ENCODE data around the gene SORL1. TPM values are rescaled to one million over a fixed set of nuclear protein-coding genes. Genes with fewer than 3 reads are reported as not detected.

SORL1 gene
- total and polyA plus RNA-seq, 9 of the 15 experiments (the other 6 are each of a cell fraction or from before 2014, with no cell fraction given), result 0.01 to 0.66 TPM; not detected in 7

DNA sequence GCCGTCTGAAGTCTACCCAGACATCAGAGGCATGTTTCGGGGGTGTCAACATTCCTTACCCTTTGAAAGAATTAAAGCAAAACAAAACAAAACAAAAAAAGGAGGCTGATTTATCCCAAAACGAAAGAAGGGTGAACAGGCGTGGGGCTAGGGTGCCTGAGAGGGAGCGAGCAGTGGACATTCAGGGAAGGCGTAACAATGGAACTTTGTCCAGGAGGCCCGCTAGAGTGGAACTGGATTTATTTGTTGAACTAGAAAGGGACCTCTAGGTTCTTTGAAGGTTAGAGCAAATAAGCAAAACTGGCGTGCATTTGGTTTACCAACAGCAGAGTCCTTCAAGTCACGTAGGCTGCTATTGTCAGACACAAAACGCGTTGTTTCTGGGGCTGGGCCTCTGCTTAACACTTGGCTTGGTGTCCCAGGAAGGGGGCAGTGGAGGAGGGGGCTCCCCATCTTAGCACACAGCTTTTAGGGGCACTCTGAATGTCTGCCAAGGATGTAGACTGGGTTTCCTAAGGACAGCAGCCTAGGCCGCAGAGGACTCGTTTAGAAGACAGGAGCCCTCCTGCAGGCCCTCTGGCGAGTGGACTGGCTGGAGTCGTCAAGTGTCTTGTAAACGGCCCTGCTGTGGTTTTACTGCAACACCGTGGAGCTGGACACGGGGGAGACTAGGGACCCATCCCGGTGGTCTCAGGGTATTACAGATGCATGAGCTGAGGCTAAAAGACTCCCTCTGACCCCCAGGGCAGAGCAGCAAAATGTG lies 204.4 kb downstream of the SORL1 start:
- ATAC-seq, result no peak
- Histone ChIP-seq H3K4me1 (replicated peaks in 1 of 2; ENCODE audit: control insufficient read depth in 2 of 2, insufficient read depth in 2 of 2, low read length in 2 of 2) (peaks cover 0 to 8% of the 10 kb centered on the region in 2 experiments; a peak in 2 of 5 replicates), H3K79me2 (ENCODE audit: control insufficient read depth, insufficient read depth, low read length) (no peaks in the 10 kb centered on the region), H3K9ac (ENCODE audit: insufficient read depth in 1 of 2, low read depth in 2 of 2, low read length in 2 of 2) (no peak overlapping the region), H2AFZ (ENCODE audit: low read depth, low read length) (peak overlapping the region; percentile 89; the same call in 1 of the 2 replicates), H3K9me1 (ENCODE audit: control insufficient read depth, insufficient read depth, low read length) (no peaks in the 10 kb centered on the region), H3K4me3 (no peak overlapping the region), H3K27ac (ENCODE audit: extremely low read depth, low read depth, low read length) (no peak overlapping the region), H3K9me3 (replicated peaks; ENCODE audit: control insufficient read depth, insufficient read depth, low read depth, low read length) (no peaks in the 10 kb centered on the region), H4K20me1 (replicated peaks; ENCODE audit: control insufficient read depth, insufficient read depth, low read length) (no peaks in the 10 kb centered on the region), H3K36me3 (ENCODE audit: control insufficient read depth, insufficient read depth, low read length) (no peaks in the 10 kb centered on the region), H3K27me3 (ENCODE audit: control insufficient read depth in 2 of 2, insufficient read depth in 2 of 2, low read length in 2 of 2) (no peaks in the 10 kb centered on the region), H3K4me2 (ENCODE audit: insufficient read depth, low read length) (0 out of 2 replicates have a peak overlapping the region, but pooled peaks have one; percentile 79)
- POLR2A ChIA-PET, result no interaction called here
- DNase-seq (ENCODE audit: extremely low read depth in 1 of 4, low spot score in 3 of 4), result no peak
- in situ Hi-C loops (cut with MboI), result loop anchor here (10.0 kb wide), 1 partner anchor 848 kb away; no protein-coding TSS in a partner anchor
- FAIRE-seq, result no peak
- 17% methylated on average over 19 of the region's 19 CpGs for WGBS (ENCODE audit: insufficient coverage, low coverage, missing lambda C conversion rate)
- no TSS peak for BruUV-seq (replicated peaks)
- intact Hi-C loops (cut with micrococcal nuclease), result loop anchor here (1.0 kb wide), 2 partner anchors 547 to 850 kb away; no protein-coding TSS in a partner anchor
- CTCF ChIA-PET (ENCODE audit: low intra/inter-chr PET ratio), result no interaction called here
- no peak for TF ChIP-seq GATAD2B (IDR thresholded peaks at IDR 0.05; ENCODE audit: borderline replicate concordance)
- no peak for TF ChIP-seq PHF21A (IDR thresholded peaks at IDR 0.05; ENCODE audit: borderline replicate concordance, low read depth)
- TF ChIP-seq POLR3G (IDR thresholded peaks at IDR 0.05; ENCODE audit: extremely low read depth, insufficient read length, insufficient replicate concordance), result no peak
- TF ChIP-seq ID3 (CRISPR knock-in tag; IDR thresholded peaks at IDR 0.05), result no peak
- no peak for TF ChIP-seq ID3 (tag; IDR thresholded peaks at IDR 0.05)
- TF ChIP-seq ZNF41 (CRISPR knock-in tag; conservative IDR thresholded peaks at IDR 0.05), result no peak
- no peak for TF ChIP-seq RBFOX2 (IDR thresholded peaks at IDR 0.05; ENCODE audit: low read depth, low read length)
- no peak for TF ChIP-seq ZNF398 (CRISPR knock-in tag; IDR thresholded peaks at IDR 0.05)
- no peak for TF ChIP-seq U2AF2 (optimal IDR thresholded peaks at IDR 0.05; ENCODE audit: low read depth, low read length)
- TF ChIP-seq KLF1 (tag; IDR thresholded peaks at IDR 0.05), result no peak
- TF ChIP-seq ZNF354B (CRISPR knock-in tag; IDR thresholded peaks at IDR 0.05), result no peak
- no peak for TF ChIP-seq USF2 (CRISPR knock-in tag; IDR thresholded peaks at IDR 0.05)
- no peak for TF ChIP-seq ZNF584 (CRISPR knock-in tag; IDR thresholded peaks at IDR 0.05; ENCODE audit: low read depth)
- no peak for TF ChIP-seq ARID3A (IDR thresholded peaks at IDR 0.05; ENCODE audit: borderline replicate concordance, low read depth, low read length)
- no peak for TF ChIP-seq ZBTB34 (CRISPR knock-in tag; IDR thresholded peaks at IDR 0.05)
- TF ChIP-seq SMARCA4 (IDR thresholded peaks at IDR 0.05), result no peak
